GM12891 (cell line): ENCODE data around the gene TP73.

ENCODE experiments used
- PAX5 ChIP-seq: IDR thresholded peaks from 2 replicates; pipeline ENCODE4 v1.6.1; 2011; ENCODE audit warnings: low read length, moderate library complexity, mild to moderate bottlenecking; ENCODE audit not compliant: insufficient read depth, severe bottlenecking
- POLR2A ChIP-seq: IDR thresholded peaks from 2 replicates; pipeline ENCODE4 v1.6.1; 2011; ENCODE audit warnings: low read depth, low read length, control low read depth
- POLR2AphosphoS5 ChIP-seq: IDR thresholded peaks from 2 replicates; pipeline ENCODE4 v1.6.1; 2011; ENCODE audit warnings: low read depth, low read length, control low read depth
- POU2F2 ChIP-seq: IDR thresholded peaks from 2 replicates; pipeline ENCODE4 v1.6.1; 2011; ENCODE audit warnings: low read depth, mild to moderate bottlenecking, control low read depth, low read length, moderate library complexity
- SPI1 ChIP-seq: IDR thresholded peaks from 2 replicates; pipeline ENCODE4 v1.6.1; 2011; ENCODE audit warnings: low read depth, low read length, control low read depth
- TAF1 ChIP-seq: IDR thresholded peaks from 2 replicates; pipeline ENCODE4 v1.6.1; 2011; ENCODE audit warnings: low read depth, low read length, control low read depth

DNA sequence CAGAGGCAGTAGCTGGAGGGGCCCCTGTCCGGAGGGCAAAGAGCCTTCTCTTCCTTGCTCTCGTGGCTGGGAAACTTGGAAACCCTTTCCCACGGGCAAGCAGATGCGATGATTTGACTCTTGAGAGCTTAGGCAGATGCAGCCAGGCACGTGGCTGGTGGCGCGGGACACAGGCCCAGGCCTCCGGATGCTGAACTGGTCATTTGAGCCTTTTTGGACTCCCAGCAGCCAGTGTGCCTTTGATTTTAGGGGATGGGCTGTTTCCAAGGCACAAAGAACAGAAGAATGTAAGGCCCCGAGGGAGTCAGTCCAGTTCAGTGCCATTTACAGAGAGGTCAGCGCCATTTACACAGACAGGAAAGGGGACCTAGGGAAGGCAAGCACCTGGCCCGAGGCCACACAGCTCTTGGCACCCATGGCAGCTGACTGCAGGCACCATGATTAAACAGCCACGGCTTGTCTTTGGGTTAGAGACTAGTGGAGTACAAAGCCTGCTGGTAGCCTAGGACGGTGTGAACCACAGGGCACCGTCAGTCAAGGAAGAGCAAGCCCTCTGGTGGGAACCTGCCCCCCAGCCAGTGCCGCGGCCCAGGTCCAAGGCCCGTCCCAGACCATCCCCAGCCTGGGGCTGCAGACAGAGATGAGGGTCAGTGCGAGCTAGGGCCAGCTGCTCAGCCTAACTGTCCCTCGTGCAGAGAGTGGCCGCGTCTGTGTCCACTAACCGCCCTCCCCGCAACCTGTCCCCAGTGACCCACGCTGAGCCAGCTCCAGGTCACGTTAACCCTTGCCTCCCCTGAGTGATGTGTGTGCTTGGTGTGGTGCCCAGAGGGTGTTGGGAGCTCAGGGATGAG, 79.5 kb downstream of the TP73 start:
- TF ChIP-seq POLR2AphosphoS5, result no peak
- TF ChIP-seq POLR2A, result no peak
- no peak for TF ChIP-seq TAF1
- TF ChIP-seq PAX5, result no peak
- no peak for TF ChIP-seq SPI1
- no peak for TF ChIP-seq POU2F2
